NK-92 (cell line): Measurements from ENCODE around the gene KNDC1.
"Not testable (repeated sequence)": the region's sequence is repeated elsewhere in the genome, so short reads cannot be mapped to it uniquely, and the experiment has no call there.

Experiments
- DNase-seq: peaks from one replicate; lab custom pipeline; 2025; ENCODE audit not compliant: unreplicated experiment; lab: John Stamatoyannopoulos, UW

Gene KNDC1

GRCh38 chr10:133175624-133176023, 15.6 kb downstream of the KNDC1 start:
- not testable (repeated sequence) for DNase-seq

- DNase-seq: no peak
Measured at GRCh38 chr10:133176546-133176945, 16.5 kb downstream of the KNDC1 start.

- DNase-seq: no peak
Measured at GRCh38 chr10:133177380-133178157, 17.6 kb downstream of the KNDC1 start.

GRCh38 chr10:133178357-133179127, 18.5 kb downstream of the KNDC1 start:
- no peak for DNase-seq

GRCh38 chr10:133179128-133179520, 19.1 kb downstream of the KNDC1 start:
- no peak for DNase-seq

GRCh38 chr10:133179651-133180050, 19.6 kb downstream of the KNDC1 start:
- no peak for DNase-seq

GRCh38 chr10:133180192-133180964, 20.4 kb downstream of the KNDC1 start:
- DNase-seq: no peak

GRCh38 chr10:133180965-133181639, 21.1 kb downstream of the KNDC1 start:
- no peak for DNase-seq

- no peak for DNase-seq
Measured at GRCh38 chr10:133182190-133182589, 22.2 kb downstream of the KNDC1 start.

GRCh38 chr10:133182791-133183645, 23.0 kb downstream of the KNDC1 start:
- no peak for DNase-seq

- no peak for DNase-seq
Measured at GRCh38 chr10:133183646-133184378, 23.8 kb downstream of the KNDC1 start.

GRCh38 chr10:133184591-133185244, 24.7 kb downstream of the KNDC1 start:
- no peak for DNase-seq

GRCh38 chr10:133185421-133185820, 25.4 kb downstream of the KNDC1 start:
- DNase-seq: no peak

- DNase-seq: no peak
Measured at GRCh38 chr10:133185916-133186315, 25.9 kb downstream of the KNDC1 start.

GRCh38 chr10:133186416-133187090, 26.5 kb downstream of the KNDC1 start:
- no peak for DNase-seq

GRCh38 chr10:133187091-133187905, 27.3 kb downstream of the KNDC1 start:
- DNase-seq: no peak

- no peak for DNase-seq
Measured at GRCh38 chr10:133187906-133188681, 28.1 kb downstream of the KNDC1 start.
